Lower leg skin (tissue), 3 donors: ENCODE results near the gene PMEPA1.

Source experiments
- CTCF ChIP-seq, 3 donors: fragments of 450-650 bp; IDR thresholded peaks; one replicate each; pipeline ENCODE4 v1.5.1; 2016; ENCODE audit warnings: antibody characterized with exemption in 3 of 3, mild to moderate bottlenecking in 3 of 3, moderate library complexity in 2 of 3
- POLR2A ChIP-seq, 2 donors: fragments of 450-650 bp; IDR thresholded peaks; one replicate each; pipeline ENCODE4 v1.6.1; 2016 to 2017; ENCODE audit warnings: antibody characterized with exemption in 2 of 2, mild to moderate bottlenecking in 1 of 2, moderate library complexity in 1 of 2

GRCh38 chr20:57605045-57605444 lies 104.8 kb downstream of the PMEPA1 start:
- TF ChIP-seq POLR2A (IDR thresholded peaks at IDR 0.05) (no peak), CTCF (IDR thresholded peaks at IDR 0.05) (no peak)
